K562 (cell line): ENCODE data around the gene SCN8A.

Experiments
- CHD4 ChIP-seq: fragments of 200-600 bp; sonication (generic); IDR thresholded peaks from 3 replicates; pipeline ENCODE4 v1.6.1; 2012; ENCODE audit warnings: low read depth, mild to moderate bottlenecking, mixed read lengths, low read length, inconsistent platforms; ENCODE audit not compliant: insufficient read depth, insufficient replicate concordance, poor library complexity, severe bottlenecking
- FOXK1 ChIP-seq: sonication (generic); formaldehyde crosslinking; IDR thresholded peaks from 2 replicates; pipeline ENCODE4 v1.8.0; 2022; ENCODE audit warnings: missing genetic modification reagents, mild to moderate bottlenecking, borderline replicate concordance
- PHF8 ChIP-seq: fragments of 200-600 bp; sonication (generic); IDR thresholded peaks from 2 replicates; pipeline ENCODE4 v1.6.1; 2012; ENCODE audit warnings: mixed run types, mild to moderate bottlenecking, inconsistent platforms, low read length, moderate library complexity, borderline replicate concordance
- TAL1 ChIP-seq: fragments of 450-650 bp; IDR thresholded peaks from 2 replicates; pipeline ENCODE4 v1.6.1; 2016; ENCODE audit warnings: mild to moderate bottlenecking
- ZNF175 ChIP-seq: fragments of 200-800 bp; sonication (Bioruptor generic); IDR thresholded peaks from 2 replicates; pipeline ENCODE4 v1.6.1; 2016; ENCODE audit warnings: low read depth, mild to moderate bottlenecking, missing genetic modification characterization, missing compliant biosample characterization
- TF ChIP-seq, protein P1 (sequence below), 3 experiments: IDR thresholded peaks in 2 of 3; conservative IDR thresholded peaks in 1 of 3; 2 replicates each; pipeline ENCODE4 v1.5.1; 2011 to 2012; ENCODE audit warnings: low read length in 3 of 3, mild to moderate bottlenecking in 3 of 3, control low read depth in 2 of 3, improper control_type of control experiment in 1 of 3, inconsistent platforms in 1 of 3, low read depth in 1 of 3, mixed read lengths in 1 of 3, moderate library complexity in 1 of 3; ENCODE audit not compliant: insufficient read depth in 2 of 3
- TF ChIP-seq, protein P2 (sequence below), 2 experiments: IDR thresholded peaks in 1 of 2; conservative IDR thresholded peaks in 1 of 2; 2 replicates each; pipeline ENCODE4 v1.6.1; 2016; ENCODE audit warnings: low read depth in 2 of 2, mild to moderate bottlenecking in 1 of 2, missing compliant biosample characterization in 1 of 2, missing genetic modification characterization in 1 of 2, moderate library complexity in 1 of 2

DNA sequence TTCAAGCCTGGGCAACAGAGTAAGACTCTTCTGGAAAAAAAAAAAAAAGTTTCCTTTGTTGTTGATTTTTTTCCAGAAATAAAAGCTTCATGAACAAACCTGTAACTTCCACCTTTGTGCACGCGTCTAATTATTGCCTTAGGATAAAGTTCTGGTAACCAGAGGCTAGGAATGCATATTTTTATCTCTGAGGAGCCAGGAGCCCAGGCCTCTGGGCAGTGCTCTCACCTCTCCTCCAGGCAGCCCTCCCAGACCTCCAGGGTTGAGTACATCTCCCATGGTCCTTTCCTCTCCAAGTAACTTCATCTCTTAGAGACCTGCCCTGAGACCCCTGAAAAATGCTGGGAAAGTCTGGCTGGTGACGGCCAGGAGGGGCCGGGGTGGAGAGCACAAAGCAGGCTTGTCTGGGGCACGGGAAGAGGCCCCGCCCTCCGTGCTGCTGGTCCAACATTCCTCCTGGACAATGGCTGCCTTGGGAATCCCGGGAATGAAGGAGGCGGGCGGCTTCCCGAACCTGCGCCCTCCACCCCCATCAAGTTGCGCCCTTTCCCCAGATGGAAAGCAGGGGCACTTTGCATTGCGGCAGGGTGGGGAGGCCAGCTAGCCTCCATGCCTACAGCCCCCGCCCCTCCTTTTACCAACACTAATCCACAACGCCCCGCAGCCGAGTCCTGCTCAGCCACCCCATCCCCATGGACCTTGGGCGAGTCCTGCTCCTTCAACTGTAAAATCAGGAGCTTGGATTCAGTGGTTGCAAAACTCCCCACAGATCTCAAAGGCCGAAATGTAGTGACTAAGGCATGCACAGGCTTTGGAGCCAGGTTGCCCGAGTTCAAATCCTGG, 264.8 kb downstream of the SCN8A start:
- TF ChIP-seq, protein P1, sequence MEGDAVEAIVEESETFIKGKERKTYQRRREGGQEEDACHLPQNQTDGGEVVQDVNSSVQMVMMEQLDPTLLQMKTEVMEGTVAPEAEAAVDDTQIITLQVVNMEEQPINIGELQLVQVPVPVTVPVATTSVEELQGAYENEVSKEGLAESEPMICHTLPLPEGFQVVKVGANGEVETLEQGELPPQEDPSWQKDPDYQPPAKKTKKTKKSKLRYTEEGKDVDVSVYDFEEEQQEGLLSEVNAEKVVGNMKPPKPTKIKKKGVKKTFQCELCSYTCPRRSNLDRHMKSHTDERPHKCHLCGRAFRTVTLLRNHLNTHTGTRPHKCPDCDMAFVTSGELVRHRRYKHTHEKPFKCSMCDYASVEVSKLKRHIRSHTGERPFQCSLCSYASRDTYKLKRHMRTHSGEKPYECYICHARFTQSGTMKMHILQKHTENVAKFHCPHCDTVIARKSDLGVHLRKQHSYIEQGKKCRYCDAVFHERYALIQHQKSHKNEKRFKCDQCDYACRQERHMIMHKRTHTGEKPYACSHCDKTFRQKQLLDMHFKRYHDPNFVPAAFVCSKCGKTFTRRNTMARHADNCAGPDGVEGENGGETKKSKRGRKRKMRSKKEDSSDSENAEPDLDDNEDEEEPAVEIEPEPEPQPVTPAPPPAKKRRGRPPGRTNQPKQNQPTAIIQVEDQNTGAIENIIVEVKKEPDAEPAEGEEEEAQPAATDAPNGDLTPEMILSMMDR (IDR thresholded peaks at IDR 0.05 in 2 of 3, conservative IDR thresholded peaks at IDR 0.05 in 1 of 3; ENCODE audit: insufficient read depth in 2 of 3, low read depth in 1 of 3, low read length in 3 of 3): no peak
- no peak for TF ChIP-seq FOXK1 (CRISPR knock-in tag)
- no peak for TF ChIP-seq PHF8
- TF ChIP-seq, protein P2, sequence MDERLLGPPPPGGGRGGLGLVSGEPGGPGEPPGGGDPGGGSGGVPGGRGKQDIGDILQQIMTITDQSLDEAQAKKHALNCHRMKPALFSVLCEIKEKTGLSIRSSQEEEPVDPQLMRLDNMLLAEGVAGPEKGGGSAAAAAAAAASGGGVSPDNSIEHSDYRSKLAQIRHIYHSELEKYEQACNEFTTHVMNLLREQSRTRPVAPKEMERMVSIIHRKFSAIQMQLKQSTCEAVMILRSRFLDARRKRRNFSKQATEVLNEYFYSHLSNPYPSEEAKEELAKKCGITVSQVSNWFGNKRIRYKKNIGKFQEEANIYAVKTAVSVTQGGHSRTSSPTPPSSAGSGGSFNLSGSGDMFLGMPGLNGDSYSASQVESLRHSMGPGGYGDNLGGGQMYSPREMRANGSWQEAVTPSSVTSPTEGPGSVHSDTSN (CRISPR knock-in tag; IDR thresholded peaks at IDR 0.05; ENCODE audit: low read depth): no peak
- TF ChIP-seq, protein P2 (tag; conservative IDR thresholded peaks at IDR 0.05; ENCODE audit: low read depth): no peak
- no peak for TF ChIP-seq CHD4
- TF ChIP-seq TAL1: no peak
- no peak for TF ChIP-seq ZNF175 (CRISPR knock-in tag)
